C1 segment of cervical spinal cord (tissue), 14 donors: ENCODE data around the gene MRPL2.
"Not testable (repeated sequence)": the region's sequence is repeated elsewhere in the genome, so short reads cannot be mapped to it uniquely, and the experiment has no call there.

Experiments used
- DNase-seq, 14 donors: peaks; one replicate each; lab custom pipeline; 2025; lab: John Stamatoyannopoulos, UW

Gene MRPL2

DNA sequence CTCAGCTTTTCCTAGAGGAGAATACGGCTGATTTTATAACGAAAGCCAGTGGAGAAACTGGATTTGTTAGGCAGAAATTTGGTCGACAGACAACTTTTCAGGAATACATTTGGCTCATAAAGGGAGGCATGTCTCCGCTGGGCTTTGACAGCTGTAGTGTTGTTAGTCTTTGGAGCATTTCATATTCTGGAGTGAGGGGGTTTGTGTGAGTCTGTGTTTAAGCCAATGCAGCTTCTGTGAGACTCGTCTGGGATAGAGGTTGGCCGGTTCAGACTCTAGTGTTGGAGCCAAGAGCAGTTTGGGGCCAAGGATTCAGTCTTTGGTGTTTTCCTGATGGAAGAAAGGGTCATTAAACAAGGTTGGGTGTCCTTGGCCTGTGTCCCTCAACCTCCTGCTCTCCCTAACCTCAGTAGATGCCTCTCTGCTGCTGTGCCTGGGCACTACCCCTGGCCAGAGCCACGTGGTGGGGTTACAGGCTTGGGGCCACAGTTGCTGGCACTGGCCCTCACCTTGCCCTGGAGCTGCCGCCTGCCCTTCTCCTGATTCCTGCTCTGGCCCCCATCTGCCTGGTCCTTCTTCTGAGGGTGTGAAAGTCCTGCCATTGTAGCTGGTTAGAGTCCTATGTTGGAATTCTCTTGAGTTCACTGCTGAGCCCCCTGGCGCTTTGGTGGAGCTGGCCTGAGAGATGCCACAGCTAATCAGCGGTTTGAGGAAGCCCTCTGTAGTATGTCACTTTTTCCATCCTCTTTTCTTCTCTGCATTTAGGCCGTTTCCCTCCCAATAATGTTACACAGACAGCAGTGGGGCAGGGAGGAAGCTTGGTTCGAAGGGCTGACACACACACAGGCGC is 23.8 kb upstream of the MRPL2 start:
- DNase-seq, result peak in 1 of 14 donors; percentile 11

GRCh38 chr6:43081922-43082321 is 22.7 kb upstream of the MRPL2 start:
- not testable (repeated sequence) for DNase-seq

GRCh38 chr6:43081043-43081442 is 21.8 kb upstream of the MRPL2 start:
- DNase-seq, result no peak

- no peak for DNase-seq
Observed at GRCh38 chr6:43078691-43079090, 19.5 kb upstream of the MRPL2 start.

DNA sequence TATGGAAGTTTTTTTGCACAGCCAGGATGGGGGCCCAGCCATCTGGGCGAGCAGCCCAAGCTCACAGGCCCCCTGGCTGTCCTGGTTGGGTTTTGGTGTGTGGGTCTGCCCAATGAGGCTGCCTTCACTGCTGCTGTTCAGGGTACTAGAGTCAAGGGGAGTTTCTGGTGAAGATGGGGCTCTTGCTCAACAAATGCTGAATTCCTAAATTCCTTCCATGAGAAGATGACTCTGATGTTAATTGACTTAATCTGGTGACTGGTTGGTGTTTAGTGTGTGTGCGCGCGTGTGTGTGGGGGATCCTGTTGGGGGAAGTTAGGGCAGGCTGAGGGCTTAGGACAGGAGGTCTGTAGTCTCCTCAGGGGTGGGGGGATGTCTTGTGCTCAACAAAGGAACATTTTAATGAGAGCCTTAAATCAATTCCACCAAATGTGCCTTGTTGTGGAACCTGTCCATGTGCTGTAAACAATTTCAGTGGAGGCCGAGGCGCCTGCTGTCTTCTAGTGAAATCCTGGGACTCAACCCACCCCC is 18.8 kb upstream of the MRPL2 start:
- no peak for DNase-seq

GRCh38 chr6:43077333-43077809 is 18.1 kb upstream of the MRPL2 start:
- DNase-seq, result peak in 1 of 14 donors; percentile 11

GRCh38 chr6:43076464-43077332 is 17.5 kb upstream of the MRPL2 start:
- DNase-seq, result peak in 2 of 14 donors; percentile 10 to 50

DNA sequence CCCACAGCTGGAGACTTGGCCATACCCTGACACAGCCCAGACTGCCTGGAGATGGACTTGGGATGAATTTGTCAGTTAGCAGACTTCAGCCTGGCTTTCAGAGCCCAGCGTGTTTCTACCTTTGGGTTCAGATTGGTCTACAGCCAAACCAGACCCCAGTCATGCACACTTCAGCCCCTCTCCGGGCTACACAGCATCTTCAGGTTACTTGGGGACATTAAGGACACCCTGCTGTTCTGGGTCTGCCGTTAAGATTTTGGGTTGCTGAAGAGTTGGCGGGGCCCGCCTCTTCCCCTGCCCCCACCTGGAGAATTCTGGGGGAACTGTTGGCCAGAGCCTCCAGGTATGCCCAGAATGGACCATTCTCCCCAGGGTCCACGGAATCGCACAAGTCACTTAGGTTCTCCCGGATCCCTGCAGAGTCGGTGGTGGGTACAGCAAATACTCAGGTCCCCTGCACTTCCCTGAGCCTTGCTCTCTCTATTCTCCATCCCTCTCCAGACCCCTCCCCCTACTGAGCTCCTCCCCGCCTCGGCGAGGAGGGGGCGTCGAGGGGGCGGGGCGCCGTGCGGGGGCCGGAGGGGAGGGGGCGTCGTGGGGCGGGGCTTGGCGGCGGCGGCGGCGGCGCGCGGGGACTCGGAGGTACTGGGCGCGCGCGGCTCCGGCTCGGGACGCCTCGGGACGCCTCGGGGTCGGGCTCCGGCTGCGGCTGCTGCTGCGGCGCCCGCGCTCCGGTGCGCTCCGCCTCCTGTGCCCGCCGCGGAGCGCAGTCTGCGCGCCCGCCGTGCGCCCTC is 16.6 kb upstream of the MRPL2 start, which contains the start of gene PTK7:
Gene PTK7 (plus strand): TSS at position 645 of the 794 bp plus-strand sequence. CDS start 175 bp downstream, outside the sequence.
- DNase-seq, result peak in 5 of 14 donors; percentile 7 to 50 (median 18)

DNA sequence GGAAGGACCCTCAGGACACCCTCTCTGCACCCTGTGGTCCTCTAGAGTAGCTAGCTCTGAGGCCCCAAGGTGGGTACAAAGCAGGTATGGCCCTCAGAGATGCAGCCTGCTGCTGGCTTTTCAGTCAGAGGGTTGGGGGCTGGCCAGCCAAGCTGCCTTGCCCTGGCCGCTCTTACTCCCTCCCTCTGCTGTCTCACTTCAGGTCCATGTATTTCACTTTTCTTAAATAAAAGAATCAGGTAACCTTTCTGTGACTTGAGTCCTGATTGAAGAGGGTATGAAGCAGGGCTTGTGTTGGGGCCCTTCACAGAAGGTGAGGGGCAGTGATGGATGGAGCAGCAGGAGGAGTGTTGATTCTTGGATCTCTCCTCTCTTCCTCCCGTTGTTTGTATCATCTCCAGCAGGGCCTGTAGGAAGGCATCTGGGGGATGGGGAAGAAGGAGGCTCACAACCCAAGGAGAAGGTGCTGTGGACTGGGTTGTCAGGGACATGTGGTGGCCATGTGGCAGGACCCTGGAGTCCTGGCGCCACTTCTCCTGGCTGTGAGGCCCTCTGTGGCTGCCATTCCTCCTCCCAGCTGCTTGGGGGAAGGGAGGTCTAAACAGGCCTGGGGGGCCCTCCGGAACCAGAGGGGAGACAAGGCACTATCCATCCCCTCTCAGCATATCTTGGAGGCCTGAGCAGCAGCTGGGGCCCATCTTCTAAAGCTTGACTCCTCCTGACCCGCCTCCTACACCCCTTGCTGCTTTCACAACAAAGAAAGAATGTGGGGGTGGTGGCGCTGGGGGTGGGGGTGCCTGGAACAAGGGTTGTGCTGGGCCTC is 15.8 kb upstream of the MRPL2 start:
- DNase-seq, result no peak

GRCh38 chr6:43070028-43070632 is 10.9 kb upstream of the MRPL2 start:
- DNase-seq, result no peak

DNA sequence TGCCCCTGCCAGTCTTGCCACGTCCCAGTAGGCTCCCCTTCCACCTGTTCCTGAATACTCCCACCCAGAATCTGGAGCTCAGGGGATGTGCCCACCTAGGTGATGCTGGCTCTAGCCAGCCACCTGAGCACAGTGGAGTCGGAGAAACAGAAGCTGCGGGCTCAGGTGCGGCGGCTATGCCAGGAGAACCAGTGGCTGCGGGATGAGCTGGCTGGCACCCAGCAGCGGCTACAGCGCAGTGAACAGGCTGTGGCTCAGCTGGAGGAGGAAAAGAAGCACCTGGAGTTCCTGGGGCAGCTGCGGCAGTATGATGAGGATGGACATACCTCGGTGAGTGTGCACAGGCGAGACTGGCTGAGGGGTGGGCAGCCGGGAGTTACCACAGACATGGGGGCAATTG is 3.6 kb upstream of the MRPL2 start:
- no peak for DNase-seq

GRCh38 chr6:43061861-43062260 is 2.6 kb upstream of the MRPL2 start:
- DNase-seq, result no peak

- no peak for DNase-seq
Observed at GRCh38 chr6:43060755-43061633, 1.8 kb upstream of the MRPL2 start.

GRCh38 chr6:43060034-43060754 is 960 bp upstream of the MRPL2 start:
- peak in 1 of 14 donors; percentile 39 for DNase-seq

GRCh38 chr6:43058531-43058930 is 703 bp downstream of the MRPL2 start:
- no peak for DNase-seq

GRCh38 chr6:43055966-43056365 is 3.3 kb downstream of the MRPL2 start:
- DNase-seq, result no peak

DNA sequence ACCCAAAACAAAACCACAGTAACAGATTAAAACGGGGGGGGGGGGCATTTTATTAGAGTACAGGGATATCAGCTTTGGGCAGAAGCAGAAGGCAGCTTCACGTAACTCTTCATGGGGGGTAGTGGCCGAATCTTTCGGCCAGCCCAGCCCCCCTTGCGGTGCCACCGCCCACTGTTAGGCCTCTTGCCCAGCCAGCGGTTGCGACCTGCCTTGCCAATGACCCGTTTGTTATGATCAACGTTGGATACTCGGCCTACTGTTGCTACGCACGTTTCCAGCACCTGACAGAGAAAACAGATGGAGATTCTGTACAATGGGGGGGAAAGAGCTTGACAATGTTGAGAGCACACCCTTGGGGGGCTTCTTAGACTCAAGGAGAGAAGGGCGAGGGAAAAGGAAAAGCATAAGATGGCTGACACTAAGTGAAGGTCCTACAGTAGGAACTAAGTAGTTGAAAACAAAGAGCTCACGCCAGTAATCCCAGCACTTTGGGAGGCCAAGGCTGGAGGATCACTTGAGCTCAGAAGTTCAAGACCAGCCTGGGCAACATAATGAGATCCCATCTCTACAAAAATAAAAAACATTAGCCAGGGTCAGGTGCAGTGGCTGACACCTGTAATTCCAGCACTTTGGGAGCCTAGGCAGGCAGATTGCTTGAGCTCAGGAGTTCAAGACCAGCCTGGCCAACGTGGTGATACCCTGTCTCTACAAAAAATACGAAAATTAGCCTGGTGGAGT is 4.9 kb downstream of the MRPL2 start:
- DNase-seq, result no peak
